K562 (cell line): ENCODE measurements around the gene TGM1. TPM values are rescaled to one million over a fixed set of nuclear protein-coding genes. Genes with fewer than 3 reads are reported as not detected.
"Not testable (repeated sequence)": the region's sequence is repeated elsewhere in the genome, so short reads cannot be mapped to it uniquely, and the experiment has no call there.

Experiments
- ATAC-seq: fragments of 200-7000 bp; cut with Tn5 transposase; 3 replicates; pipeline ENCODE4 v1.9.1; 2020; ENCODE audit warnings: moderate library complexity
- BruUV-seq: library from RNA; stranded (reverse); fragments of 400-500 nt; replicated peaks from 2 replicates; lab custom pipeline; 2021; lab: Mats Ljungman, UMichigan
- CTCF ChIA-PET: fragments of 300-600 bp; formaldehyde crosslinking; extraction: SDS; loops from one replicate; lab custom pipeline; 2021; ENCODE audit warnings: low intra/inter-chr PET ratio; lab: Yijun Ruan, JAX
- POLR2A ChIA-PET: fragments of 300-600, 350-650 bp; sonication (Branson Sonifier 250); formaldehyde crosslinking; extraction: SDS; loops from one replicate; lab custom pipeline; 2021; ENCODE audit warnings: antibody characterized with exemption, inconsistent platforms; lab: Yijun Ruan, JAX
- DNase-seq, 4 experiments: peaks; one replicate each; pipeline versions ENCODE4 v3.0.0 to v3.0.0-alpha.2; 2011 to 2018; ENCODE audit warnings: low spot score in 3 of 4, mixed read lengths in 3 of 4; ENCODE audit errors: extremely low read depth in 1 of 4
- FAIRE-seq: peaks from 2 replicates; lab custom pipeline; 2011; peaks lifted over from hg19 to GRCh38; lab: Jason Lieb, UNC
- H2AFZ ChIP-seq: 2 replicates; pipeline ENCODE4 v1.6.0; 2011; ENCODE audit warnings: low read depth, low read length, control low read depth, inconsistent platforms
- H3K27ac ChIP-seq: fragments of 200-600 bp; 3 replicates; pipeline ENCODE4 v1.8.0; 2011; ENCODE audit warnings: low read depth, mild to moderate bottlenecking, control low read depth, inconsistent platforms, low read length, moderate library complexity, mixed read lengths; ENCODE audit errors: extremely low read depth
- H3K27me3 ChIP-seq, 2 experiments: fragments of 300-600 bp in 1 of 2; 2 replicates in 1 of 2; 3 replicates in 1 of 2; pipeline versions ENCODE4 v1.6.0 to v1.8.0; 2011; ENCODE audit warnings: inconsistent platforms in 2 of 2, low read length in 2 of 2, mild to moderate bottlenecking in 1 of 2, mixed read lengths in 1 of 2, moderate library complexity in 1 of 2; ENCODE audit not compliant: control insufficient read depth in 2 of 2, insufficient read depth in 2 of 2
- H3K36me3 ChIP-seq: fragments of 300-600 bp; 3 replicates; pipeline ENCODE4 v1.8.0; 2011; ENCODE audit warnings: mild to moderate bottlenecking, low read length, inconsistent platforms; ENCODE audit not compliant: control insufficient read depth, insufficient read depth
- H3K4me1 ChIP-seq, 2 experiments: fragments of 200-600 bp in 1 of 2; replicated peaks in 1 of 2; 2 replicates in 1 of 2; 3 replicates in 1 of 2; pipeline versions ENCODE4 v1.5.1 to v1.8.0; 2011; ENCODE audit warnings: inconsistent platforms in 2 of 2, low read length in 2 of 2, mild to moderate bottlenecking in 1 of 2, mixed read lengths in 1 of 2, moderate library complexity in 1 of 2; ENCODE audit not compliant: control insufficient read depth in 2 of 2, insufficient read depth in 2 of 2
- H3K4me2 ChIP-seq: 2 replicates; pipeline ENCODE4 v1.6.1; 2011; ENCODE audit warnings: low read length, control low read depth, inconsistent platforms, mixed read lengths; ENCODE audit not compliant: insufficient read depth
- H3K4me3 ChIP-seq: fragments of 200-600 bp; sonication (generic), shearing (Covaris generic); 2 replicates; pipeline ENCODE4 v1.5.1; 2016; ENCODE audit warnings: control low read depth, inconsistent platforms
- H3K79me2 ChIP-seq: fragments of 200-600 bp; 3 replicates; pipeline ENCODE4 v1.8.0; 2011; ENCODE audit warnings: low read length, inconsistent platforms; ENCODE audit not compliant: control insufficient read depth, insufficient read depth
- H3K9ac ChIP-seq, 2 experiments: 2 replicates each; pipeline versions ENCODE4 v1.6.0 to v1.6.1; 2011; ENCODE audit warnings: low read depth in 2 of 2, low read length in 2 of 2, control low read depth in 1 of 2, inconsistent platforms in 1 of 2, mild to moderate bottlenecking in 1 of 2, mixed read lengths in 1 of 2; ENCODE audit not compliant: insufficient read depth in 1 of 2
- H3K9me1 ChIP-seq: one replicate; pipeline ENCODE4 v1.6.0; 2011; ENCODE audit warnings: inconsistent platforms, mild to moderate bottlenecking, low read length, moderate library complexity; ENCODE audit not compliant: control insufficient read depth, insufficient read depth
- H3K9me3 ChIP-seq: replicated peaks from 2 replicates; pipeline ENCODE4 v1.5.1; 2011; ENCODE audit warnings: low read depth, low read length, inconsistent platforms; ENCODE audit not compliant: control insufficient read depth, insufficient read depth
- H4K20me1 ChIP-seq: replicated peaks from 2 replicates; pipeline ENCODE4 v1.6.1; 2011; ENCODE audit warnings: low read length, inconsistent platforms, mixed read lengths; ENCODE audit not compliant: control insufficient read depth, insufficient read depth
- CTBP1 ChIP-seq: fragments of 450-650 bp; IDR thresholded peaks from 2 replicates; pipeline ENCODE4 v1.6.1; 2016; ENCODE audit warnings: borderline replicate concordance
- WGBS: fragments of 100-300 bp; shearing (Covaris generic); methylation state at CpG from one replicate; pipeline ENCODE4 v1.1.6; 2016; ENCODE audit warnings: low coverage, mixed read lengths; ENCODE audit not compliant: insufficient coverage; ENCODE audit errors: missing lambda C conversion rate; 5-methylcytosine and 5-hydroxymethylcytosine counted together
- in situ Hi-C: fragments of 300-500 bp; cut with MboI; formaldehyde crosslinking; loops from 4 replicates; pipeline ENCODE4 v1.15.0; 2018; ENCODE audit warnings: inconsistent platforms, mixed read lengths
- intact Hi-C: fragments of 100-400 bp; cut with micrococcal nuclease; formaldehyde crosslinking; loops from 2 replicates; pipeline ENCODE4 v1.14.2; 2022
- polyA plus RNA-seq, 8 experiments: library from polyadenylated mRNA; depleted of rRNA in 4 of 8; stranded (reverse) in 5 of 8; unstranded in 3 of 8; fragments of >200 nt; fragmentation: Nextera tagmentation in 2 of 8; fragmentation: Illumina TruSeq in 1 of 8; extraction: Ambion mirVana in 2 of 8; extraction: Trizol in 1 of 8; gene quantifications; 2 replicates each; pipeline versions ENCODE4 v1.2.1 to v1.2.3, GENCODE V29; 2011 to 2014; ENCODE audit warnings: inconsistent platforms in 1 of 8, missing spikeins in 1 of 8
- total RNA-seq, 7 experiments: library from RNA; depleted of rRNA in 6 of 7; stranded (reverse); fragments of >200 nt in 6 of 7; fragmentation: Illumina TruSeq in 2 of 7; extraction: Trizol in 2 of 7; gene quantifications; 2 replicates each; pipeline versions ENCODE4 v1.2.1 to v1.2.3, GENCODE V29; 2011 to 2021; ENCODE audit warnings: low replicate concordance in 1 of 7
- TF ChIP-seq, protein P1 (sequence below), 2 experiments: IDR thresholded peaks in 1 of 2; conservative IDR thresholded peaks in 1 of 2; 2 replicates each; pipeline ENCODE4 v1.6.1; 2016; ENCODE audit warnings: low read depth in 2 of 2, mild to moderate bottlenecking in 1 of 2, missing compliant biosample characterization in 1 of 2, missing genetic modification characterization in 1 of 2, moderate library complexity in 1 of 2

Gene TGM1
- total and polyA plus RNA-seq, 9 of the 15 experiments (the other 6 are each of a cell fraction or from before 2014, with no cell fraction given): 0.13 to 4.4 (median 0.88) TPM

DNA sequence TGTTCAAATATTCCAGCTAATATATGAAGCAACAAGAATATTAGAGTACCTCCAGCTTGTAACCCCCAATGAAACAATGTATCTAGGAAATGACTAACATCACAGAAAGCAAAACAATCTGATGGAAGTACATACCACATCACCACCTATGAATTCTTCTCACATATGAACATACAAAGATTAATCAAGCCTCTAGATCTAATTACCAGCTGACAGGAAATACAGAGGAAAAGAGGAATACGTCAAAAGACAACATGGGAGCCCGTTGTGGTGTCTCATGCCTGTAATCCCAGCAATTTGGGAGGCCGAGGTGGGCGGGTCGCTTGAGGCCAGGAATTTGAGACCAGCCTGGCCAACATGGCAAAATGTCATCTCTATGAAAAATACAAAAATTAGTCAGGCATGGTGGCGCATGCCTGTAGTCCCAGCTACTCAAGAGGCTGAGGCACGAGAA lies 38.3 kb downstream of the TGM1 start (continued):
- TF ChIP-seq, protein P1, sequence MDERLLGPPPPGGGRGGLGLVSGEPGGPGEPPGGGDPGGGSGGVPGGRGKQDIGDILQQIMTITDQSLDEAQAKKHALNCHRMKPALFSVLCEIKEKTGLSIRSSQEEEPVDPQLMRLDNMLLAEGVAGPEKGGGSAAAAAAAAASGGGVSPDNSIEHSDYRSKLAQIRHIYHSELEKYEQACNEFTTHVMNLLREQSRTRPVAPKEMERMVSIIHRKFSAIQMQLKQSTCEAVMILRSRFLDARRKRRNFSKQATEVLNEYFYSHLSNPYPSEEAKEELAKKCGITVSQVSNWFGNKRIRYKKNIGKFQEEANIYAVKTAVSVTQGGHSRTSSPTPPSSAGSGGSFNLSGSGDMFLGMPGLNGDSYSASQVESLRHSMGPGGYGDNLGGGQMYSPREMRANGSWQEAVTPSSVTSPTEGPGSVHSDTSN (CRISPR knock-in tag; IDR thresholded peaks at IDR 0.05; ENCODE audit: low read depth): no peak
- TF ChIP-seq, protein P1 (tag; conservative IDR thresholded peaks at IDR 0.05; ENCODE audit: low read depth): no peak
- no peak for TF ChIP-seq CTBP1
- TF ChIP-seq, all 486 proteins: peak for 0

GRCh38 chr14:24222987-24223386 lies 40.0 kb downstream of the TGM1 start:
- FAIRE-seq, intact Hi-C loops, POLR2A ChIA-PET: not testable (repeated sequence)

More at GRCh38 chr14:24222987-24223386, 40.0 kb downstream of the TGM1 start:
- Histone ChIP-seq H3K36me3 (peaks cover 12% of the 10 kb centered on the region; the same call in 2 of the 3 replicates), H3K79me2 (peaks cover 38% of the 10 kb centered on the region)
- H2AFZ ChIP-seq, DNase-seq, ATAC-seq, CTCF ChIA-PET, in situ Hi-C loops, H4K20me1 ChIP-seq, H3K4me2 ChIP-seq, BruUV-seq, H3K9me1 ChIP-seq, H3K9me3 ChIP-seq, H3K27ac ChIP-seq, H3K4me3 ChIP-seq, H3K27me3 ChIP-seq, H3K4me1 ChIP-seq, H3K9ac ChIP-seq: not testable (repeated sequence)
- WGBS: 83% methylated on average over 3 of the region's 4 CpGs
